GM21723 (cell line): ENCODE results near the gene C1orf210.

Experiments used
- ATAC-seq: cut with Tn5 transposase; IDR thresholded peaks from one replicate; pipeline ENCODE4 v1.9.1; 2021; ENCODE audit warnings: mild to moderate bottlenecking, moderate library complexity; ENCODE audit not compliant: unreplicated experiment

Gene C1orf210

GRCh38 chr1:43285269-43285990 lies at the start of gene C1orf210:
C1orf210 (minus strand) TSS chr1:43285581; CDS start chr1:43283270, 2,311 bp downstream.
- no peak for ATAC-seq

- no peak for ATAC-seq
Measured at GRCh38 chr1:43334453-43335205, 49.2 kb upstream of the C1orf210 start.

- ATAC-seq = no peak
Measured at GRCh38 chr1:43331688-43332087, 46.3 kb upstream of the C1orf210 start.

- ATAC-seq = no peak
Measured at GRCh38 chr1:43329995-43330751, 44.8 kb upstream of the C1orf210 start.

- no peak for ATAC-seq
Measured at GRCh38 chr1:43327549-43328292, 42.3 kb upstream of the C1orf210 start.

GRCh38 chr1:43325381-43325780 lies 40.0 kb upstream of the C1orf210 start:
- no peak for ATAC-seq

GRCh38 chr1:43324810-43325209 lies 39.4 kb upstream of the C1orf210 start:
- ATAC-seq = no peak

GRCh38 chr1:43322506-43322905 lies 37.1 kb upstream of the C1orf210 start:
- ATAC-seq = no peak

GRCh38 chr1:43321331-43321891 lies 36.0 kb upstream of the C1orf210 start:
- ATAC-seq = no peak

- no peak for ATAC-seq
Measured at GRCh38 chr1:43319766-43320165, 34.4 kb upstream of the C1orf210 start.

- no peak for ATAC-seq
Measured at GRCh38 chr1:43319288-43319687, 33.9 kb upstream of the C1orf210 start.

GRCh38 chr1:43318831-43319230 lies 33.5 kb upstream of the C1orf210 start:
- no peak for ATAC-seq

- no peak for ATAC-seq
Measured at GRCh38 chr1:43317817-43318471, 32.6 kb upstream of the C1orf210 start.

GRCh38 chr1:43316738-43317520 lies 31.5 kb upstream of the C1orf210 start:
- ATAC-seq = no peak

- no peak for ATAC-seq
Measured at GRCh38 chr1:43315963-43316737, 30.8 kb upstream of the C1orf210 start.

GRCh38 chr1:43315481-43315880 lies 30.1 kb upstream of the C1orf210 start:
- no peak for ATAC-seq

- no peak for ATAC-seq
Measured at GRCh38 chr1:43314233-43314632, 28.9 kb upstream of the C1orf210 start.

GRCh38 chr1:43313771-43314170 lies 28.4 kb upstream of the C1orf210 start:
- ATAC-seq = no peak
